HG03469 (cell line): ENCODE data around the gene MRPS18B.
"Not testable (repeated sequence)": the region's sequence is repeated elsewhere in the genome, so short reads cannot be mapped to it uniquely, and the experiment has no call there.

ENCODE experiments used
- ATAC-seq: cut with Tn5 transposase; IDR thresholded peaks from one replicate; pipeline ENCODE4 v1.9.1; 2021; ENCODE audit warnings: mild to moderate bottlenecking, moderate library complexity, moderate number of reproducible peaks; ENCODE audit not compliant: unreplicated experiment

The MRPS18B gene

GRCh38 chr6:30635834-30636233 lies 18.2 kb downstream of the MRPS18B start:
- no peak for ATAC-seq

GRCh38 chr6:30640481-30640880 lies 22.8 kb downstream of the MRPS18B start:
- ATAC-seq = no peak

GRCh38 chr6:30641048-30641447 lies 23.4 kb downstream of the MRPS18B start:
- no peak for ATAC-seq

- ATAC-seq = no peak
Observed at GRCh38 chr6:30643656-30644055, 26.0 kb downstream of the MRPS18B start.

- no peak for ATAC-seq
Observed at GRCh38 chr6:30644769-30645168, 27.1 kb downstream of the MRPS18B start.

- ATAC-seq = no peak
Observed at GRCh38 chr6:30645989-30646388, 28.3 kb downstream of the MRPS18B start.

- peak; percentile 20 for ATAC-seq
Observed at GRCh38 chr6:30646450-30647241, 29.0 kb downstream of the MRPS18B start, which contains the start of gene C6orf136. C6orf136 (plus strand) TSS chr6:30647133; CDS start chr6:30647232, 99 bp downstream.

GRCh38 chr6:30647242-30648116 lies 29.8 kb downstream of the MRPS18B start:
- peak; percentile 50 for ATAC-seq

GRCh38 chr6:30651143-30651542 lies 33.5 kb downstream of the MRPS18B start:
- no peak for ATAC-seq

GRCh38 chr6:30654798-30655742 lies 37.4 kb downstream of the MRPS18B start:
- ATAC-seq = no peak

- ATAC-seq = no peak
Observed at GRCh38 chr6:30655743-30656094, 38.1 kb downstream of the MRPS18B start.

- ATAC-seq = no peak
Observed at GRCh38 chr6:30656513-30656912, 38.9 kb downstream of the MRPS18B start.

GRCh38 chr6:30657454-30657853 lies 39.8 kb downstream of the MRPS18B start:
- no peak for ATAC-seq

GRCh38 chr6:30657922-30658321 lies 40.3 kb downstream of the MRPS18B start:
- ATAC-seq = not testable (repeated sequence)

- no peak for ATAC-seq
Observed at GRCh38 chr6:30664994-30665767, 47.5 kb downstream of the MRPS18B start.

- not testable (repeated sequence) for ATAC-seq
Observed at GRCh38 chr6:30666300-30666699, 48.7 kb downstream of the MRPS18B start.

GRCh38 chr6:30670760-30671527 lies 53.3 kb downstream of the MRPS18B start:
- ATAC-seq = no peak

GRCh38 chr6:30672445-30673253 lies 55.0 kb downstream of the MRPS18B start, which contains the start of gene DHX16:
DHX16 (minus strand) TSS chr6:30673006; CDS start chr6:30672841, 165 bp downstream.
- no peak for ATAC-seq
